RPMI8226 (cell line): Measurements from ENCODE around the gene NT5E.

Experiments used
- DNase-seq: peaks from one replicate; pipeline ENCODE4 v3.0.0-alpha.2; 2015

NT5E gene

DNA sequence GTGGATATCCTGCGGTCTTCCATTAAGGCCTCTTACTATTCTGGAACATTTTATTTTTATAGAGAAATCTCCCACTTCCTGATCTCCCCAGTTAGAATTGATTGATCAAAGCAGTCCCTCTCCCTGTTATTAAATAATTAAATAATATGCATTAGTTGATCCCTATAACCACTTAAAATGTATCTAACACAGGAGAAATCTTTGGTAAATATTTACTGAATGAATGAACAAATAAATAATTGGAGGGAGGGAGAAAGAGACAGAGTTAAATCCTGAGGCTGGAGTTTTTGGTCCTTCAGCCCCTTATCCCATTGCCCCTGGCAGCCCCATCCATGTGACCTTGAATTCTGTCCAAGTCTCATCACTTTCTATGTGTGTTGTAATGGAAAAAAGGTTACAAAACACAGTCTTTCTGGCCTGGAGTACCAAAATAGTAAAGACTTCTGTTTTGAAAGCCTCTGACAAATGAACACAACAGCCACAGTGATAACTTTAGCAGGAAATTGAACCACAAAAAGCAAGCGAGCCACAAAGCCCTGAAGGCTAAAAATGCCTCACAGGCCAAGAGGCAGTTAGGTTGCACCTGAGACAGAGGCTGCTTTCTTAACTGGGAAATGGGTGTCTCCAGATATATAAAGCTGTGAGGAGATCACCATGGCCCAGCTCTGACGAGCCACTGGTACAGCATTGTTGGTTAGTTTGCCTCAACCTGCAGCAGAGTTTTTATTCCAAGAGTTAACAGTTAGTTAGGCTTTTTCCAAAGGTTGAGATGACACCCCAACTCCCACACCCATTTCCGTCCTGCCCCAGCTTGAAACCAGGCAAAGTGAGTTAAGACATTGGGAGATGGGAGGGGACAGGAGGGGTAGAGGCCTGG, 11.3 kb downstream of the NT5E start:
- peak; percentile 78 for DNase-seq

DNA sequence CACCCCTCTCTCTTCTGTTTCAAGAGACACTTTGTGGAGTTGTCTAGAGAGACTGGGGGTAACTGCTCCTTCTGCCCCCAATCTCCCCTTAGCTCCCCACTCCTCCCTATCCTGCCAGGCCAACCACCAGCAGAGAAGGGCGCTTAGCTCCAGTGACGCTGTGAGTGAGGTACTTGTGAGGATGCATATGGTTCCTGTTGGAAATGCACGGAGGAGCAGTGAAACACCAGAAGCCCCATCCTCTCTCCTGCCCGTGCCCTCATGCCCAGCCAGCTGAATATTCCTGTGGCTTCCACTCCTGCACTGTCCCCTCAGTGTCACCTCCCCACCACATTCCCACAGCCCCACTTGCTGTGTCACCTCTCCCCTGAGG, 11.9 kb downstream of the NT5E start:
- no peak for DNase-seq

DNA sequence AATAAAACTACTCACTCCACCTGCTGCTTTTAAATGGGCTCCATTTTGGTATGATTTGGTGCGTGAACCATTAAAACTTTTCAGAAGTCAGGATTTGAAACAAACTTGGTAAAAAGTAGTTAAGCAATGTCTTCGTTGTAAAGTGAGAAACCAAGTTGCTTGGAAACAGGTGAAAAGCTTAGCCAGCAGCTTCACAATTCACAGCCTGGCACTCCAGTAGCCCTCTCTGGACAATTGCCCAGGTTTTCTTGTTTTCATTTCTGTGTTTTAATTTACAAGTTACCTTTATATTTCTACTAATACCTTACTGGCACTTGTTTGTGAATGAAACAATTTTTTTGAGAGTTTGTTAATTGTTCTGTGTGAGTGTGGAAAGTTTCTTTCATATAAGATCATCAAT, 12.8 kb downstream of the NT5E start:
- DNase-seq, result peak; percentile 81

DNA sequence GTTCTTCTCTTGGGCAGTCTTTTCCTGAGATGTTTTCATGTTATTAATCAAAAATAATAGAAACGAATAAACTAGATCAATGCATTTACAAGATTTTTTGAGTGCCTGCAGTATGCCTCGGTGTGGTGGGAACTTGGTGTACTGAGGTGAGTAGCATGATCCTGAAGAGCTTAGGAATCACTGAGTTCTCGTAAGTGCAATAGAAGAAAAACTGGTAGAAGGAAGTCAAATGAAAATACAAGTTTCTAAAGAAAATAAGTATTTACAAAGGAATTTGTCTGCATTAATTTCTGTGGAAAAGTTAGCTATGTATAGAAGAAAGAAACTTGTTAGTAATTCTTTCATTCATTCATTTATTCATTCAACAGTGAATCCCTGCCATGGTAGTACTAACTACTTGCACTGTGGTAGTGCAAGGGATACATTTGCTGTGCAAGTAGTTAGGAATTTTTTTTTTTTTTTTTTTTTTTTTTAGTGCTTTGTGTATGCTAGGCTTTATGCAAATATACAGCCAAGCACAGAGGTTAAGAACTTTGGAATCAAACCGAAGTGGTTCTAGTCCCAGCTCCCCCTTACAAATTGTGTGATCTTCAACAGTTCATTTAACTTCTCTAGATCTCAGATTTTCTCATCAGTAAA, 13.9 kb downstream of the NT5E start:
- no peak for DNase-seq

DNA sequence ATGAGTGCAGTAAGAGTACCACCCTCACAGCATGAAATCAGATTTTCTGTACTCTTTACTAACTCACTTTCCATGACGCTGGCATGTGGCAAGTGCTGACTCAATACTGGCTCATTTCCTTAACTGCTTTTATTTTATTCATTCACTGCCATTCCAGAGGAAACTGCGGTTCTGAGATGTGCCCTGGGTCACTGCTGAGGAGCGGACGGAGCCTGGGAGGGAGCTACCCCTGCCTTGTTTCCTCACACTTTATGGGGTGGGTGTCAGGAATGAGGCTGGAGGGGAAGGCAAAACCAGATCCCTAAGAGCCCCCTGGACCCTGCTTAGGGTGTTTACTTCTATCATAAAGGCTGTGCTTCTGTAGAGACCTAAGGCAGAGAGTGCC, 14.4 kb downstream of the NT5E start:
- DNase-seq, result no peak

DNA sequence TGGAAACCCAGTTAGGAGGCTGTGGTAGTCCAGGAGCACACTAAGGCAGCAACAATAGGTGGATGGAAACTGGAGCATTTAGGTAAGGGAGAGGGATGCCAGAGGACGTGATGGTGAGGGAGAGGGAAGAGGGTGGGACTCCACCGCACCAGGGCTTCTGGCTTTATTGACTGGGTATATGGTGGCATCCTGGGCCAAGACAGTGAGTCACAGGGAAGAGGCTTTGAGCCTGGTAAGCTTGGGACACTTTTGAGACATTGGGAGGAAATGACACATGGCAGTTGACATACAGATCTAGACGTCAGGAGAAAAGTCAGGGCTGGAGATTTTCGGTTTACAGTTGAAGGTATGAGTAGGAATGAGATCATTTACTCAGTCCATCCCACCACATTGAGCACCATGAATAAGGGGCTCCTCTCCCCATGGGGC, 14.9 kb downstream of the NT5E start:
- no peak for DNase-seq

DNA sequence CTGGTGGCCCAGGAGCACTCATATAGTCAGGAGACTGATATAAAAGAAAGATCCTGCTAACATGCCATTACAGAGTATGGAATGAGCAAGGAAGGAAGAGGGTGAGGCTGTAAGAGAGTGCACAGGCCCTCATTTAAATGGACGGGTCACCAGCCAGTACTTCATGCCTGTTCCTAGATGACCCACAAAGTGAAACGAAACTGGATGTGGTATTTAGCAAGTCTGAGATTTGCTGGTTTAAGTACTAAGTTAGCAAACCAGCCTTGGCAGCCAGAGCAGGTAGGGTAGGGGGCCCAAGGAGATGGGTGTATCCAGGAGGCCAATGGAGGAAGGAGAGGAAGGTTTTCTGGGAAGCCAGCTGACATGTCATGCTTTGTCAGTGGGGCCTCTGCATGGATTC, 15.9 kb downstream of the NT5E start:
- DNase-seq, result peak; percentile 42

DNA sequence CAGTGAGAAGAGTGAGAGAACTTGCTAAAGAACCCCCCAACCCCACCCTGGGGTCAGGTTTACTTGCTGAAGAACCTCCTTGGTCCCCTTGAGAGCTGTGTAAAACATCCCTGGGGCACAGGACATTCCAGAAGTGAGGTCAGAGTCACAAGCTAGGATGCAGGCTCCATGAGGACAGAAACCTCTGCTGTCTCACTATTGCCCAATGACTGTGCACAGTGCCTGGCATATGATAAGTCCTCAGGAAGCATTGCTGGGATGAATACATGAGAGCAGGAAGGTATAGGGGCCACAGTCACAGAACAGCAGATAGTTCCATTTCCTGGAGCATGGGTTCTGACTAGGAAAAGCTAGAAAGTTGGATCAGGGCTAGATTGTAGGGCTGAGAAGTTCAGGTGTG, 18.4 kb downstream of the NT5E start:
- no peak for DNase-seq

DNA sequence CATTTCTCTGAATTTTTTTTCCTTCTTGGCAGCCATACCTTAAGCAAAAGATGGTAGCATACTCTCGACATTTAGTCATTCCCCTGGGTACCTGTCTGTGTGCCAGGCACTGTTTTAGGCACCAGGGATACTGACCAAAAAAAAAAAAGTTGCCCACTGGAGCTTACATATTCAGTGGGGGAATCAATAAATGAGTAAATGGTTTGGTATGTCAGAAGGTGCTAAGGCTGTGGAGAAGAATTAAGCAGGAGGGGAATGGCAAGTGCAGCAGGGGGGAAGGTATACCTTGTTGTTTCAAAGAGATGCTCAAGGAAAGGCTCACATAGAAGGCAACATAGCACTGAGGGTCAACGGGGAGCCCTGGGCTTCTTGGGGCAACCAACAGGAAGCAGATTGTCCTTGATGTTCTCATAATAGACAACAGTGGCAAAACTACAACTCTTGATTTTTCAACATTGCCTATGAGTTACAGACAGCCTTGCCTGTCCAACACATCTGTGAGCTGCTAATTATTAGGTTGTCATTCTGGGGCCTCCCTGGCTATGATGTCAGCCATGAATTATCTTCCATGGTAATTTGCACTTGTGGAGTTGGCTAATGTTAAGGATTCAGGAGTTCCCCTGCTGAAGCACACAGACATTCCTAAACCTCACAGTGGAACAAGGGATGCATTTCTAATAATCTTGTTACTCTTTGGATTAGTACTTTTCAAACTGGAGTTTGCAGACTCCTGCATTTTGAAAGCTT, 19.6 kb downstream of the NT5E start:
- DNase-seq, result no peak

DNA sequence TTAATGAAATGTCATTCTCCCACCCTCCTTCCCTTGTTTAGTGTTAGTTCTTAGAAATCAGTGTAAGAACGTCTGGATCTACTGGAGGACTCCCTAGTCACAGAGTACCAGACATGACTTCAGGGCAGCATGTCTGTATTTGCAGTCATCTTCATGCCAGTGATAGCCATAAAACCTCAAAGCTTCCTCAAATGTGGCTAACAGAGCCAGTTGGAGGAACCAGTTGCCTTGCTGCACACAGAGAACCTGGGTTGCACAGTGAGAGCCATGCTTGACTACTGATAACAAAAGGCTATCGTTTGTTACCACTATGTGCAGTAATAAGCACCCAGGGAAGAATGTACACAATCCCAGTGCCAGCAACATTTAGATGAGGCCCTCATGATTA, 20.1 kb downstream of the NT5E start:
- no peak for DNase-seq

DNA sequence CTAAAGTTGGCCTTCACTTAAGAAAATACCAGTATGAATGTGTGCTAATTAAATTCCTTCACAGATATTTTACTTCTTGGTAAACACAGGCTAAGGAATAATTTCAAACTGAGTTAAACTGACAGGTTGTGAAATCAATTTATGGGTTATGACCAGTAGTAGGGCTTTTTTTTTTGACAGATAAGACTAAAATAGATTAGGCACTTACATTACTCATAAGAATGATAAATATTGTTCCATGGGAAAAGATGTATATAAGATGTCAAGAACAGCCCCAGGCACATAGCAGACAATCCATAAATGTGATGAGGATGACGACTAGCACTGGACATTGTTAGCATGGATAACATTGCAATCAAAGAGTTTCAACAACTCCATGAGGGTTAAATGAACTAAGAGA, 22.9 kb downstream of the NT5E start:
- no peak for DNase-seq

DNA sequence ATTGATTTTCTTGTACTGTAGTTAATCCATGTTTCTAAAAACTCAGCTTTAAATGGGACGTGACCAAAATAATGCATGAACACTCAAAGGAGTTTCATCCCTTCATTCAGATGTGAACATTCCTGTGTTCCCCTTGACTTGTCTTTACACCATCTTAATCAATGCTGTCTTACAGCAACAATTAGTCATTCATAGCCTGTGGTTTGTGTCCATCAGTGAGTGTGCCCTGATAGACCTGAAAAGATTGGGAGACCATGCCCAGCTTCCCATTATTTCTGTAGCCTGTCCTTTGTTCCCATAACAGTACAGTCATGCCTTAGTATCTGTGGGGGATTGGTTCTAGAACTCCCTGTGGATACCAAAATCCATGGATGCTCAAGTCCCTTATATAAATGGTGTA, 23.9 kb downstream of the NT5E start:
- DNase-seq, result no peak

DNA sequence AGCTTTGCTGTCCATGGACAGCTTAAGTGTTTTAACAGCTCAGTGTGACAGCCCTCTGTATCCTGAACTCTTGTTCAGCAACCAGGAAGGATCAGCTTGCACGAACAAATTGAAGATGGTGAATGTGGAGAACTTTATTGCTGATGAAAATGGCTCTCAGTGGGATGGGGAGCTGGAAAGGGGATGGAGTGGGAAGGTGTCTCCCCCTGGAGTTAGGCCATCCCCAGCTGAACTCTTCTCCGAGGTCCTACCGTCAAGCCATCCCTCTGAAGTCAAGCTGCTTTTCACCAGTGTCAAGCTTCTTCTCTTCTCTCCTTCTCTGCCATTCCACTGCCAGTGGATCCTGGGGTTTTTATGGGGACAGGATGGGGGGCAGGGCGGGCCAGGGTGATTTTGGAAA, 26.6 kb downstream of the NT5E start:
- no peak for DNase-seq

DNA sequence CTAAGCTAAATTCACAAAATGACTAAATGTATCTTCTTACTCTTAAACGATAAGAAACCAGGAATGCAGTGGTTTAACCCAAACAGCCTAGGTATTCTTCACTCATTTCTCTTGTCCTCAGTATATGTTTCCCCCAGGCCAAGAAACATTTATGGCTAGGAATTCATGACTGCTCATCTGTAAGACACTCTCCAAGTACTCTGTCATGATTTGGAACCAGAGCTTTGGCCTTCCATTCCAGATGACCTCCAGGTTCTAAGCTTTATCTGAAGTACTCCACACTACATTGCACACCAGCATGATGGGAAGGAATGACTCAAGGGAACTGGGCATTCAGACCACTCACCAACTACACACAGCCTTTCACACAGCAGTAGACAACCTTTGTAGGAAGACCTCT, 29.3 kb downstream of the NT5E start:
- no peak for DNase-seq

DNA sequence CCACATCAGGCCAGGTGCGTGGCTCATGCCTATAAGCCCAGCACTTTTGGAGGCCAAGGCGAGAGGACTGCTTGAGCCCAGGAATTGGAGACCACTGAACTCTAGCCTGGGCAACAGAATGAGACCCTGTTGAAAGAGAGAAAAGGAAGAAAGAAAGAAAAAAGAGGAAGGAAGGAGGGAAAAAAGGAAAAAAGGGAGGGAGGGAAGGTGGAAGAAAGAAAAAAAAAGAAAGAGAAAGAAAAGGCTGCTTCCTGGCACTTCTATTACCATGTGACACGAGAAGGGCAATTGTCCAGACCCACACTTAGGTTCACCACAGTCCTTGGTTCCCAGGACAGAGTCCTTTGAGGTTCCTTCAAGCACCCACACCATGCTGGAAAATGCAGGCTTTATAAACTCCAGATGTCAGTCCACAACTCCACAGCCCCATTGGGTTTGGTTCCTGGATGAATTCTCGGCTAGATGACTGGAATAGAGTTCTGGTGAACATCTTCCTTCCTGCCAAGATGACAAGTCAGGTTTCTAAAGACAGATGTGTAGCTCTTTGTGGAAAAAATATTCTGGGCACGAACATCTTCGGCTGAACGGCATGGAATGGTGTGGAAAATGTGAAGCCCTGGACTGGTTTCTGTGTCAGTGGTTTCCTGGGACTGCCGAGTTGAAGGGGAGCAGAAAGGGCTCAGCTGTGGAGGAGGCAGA, 32.5 kb downstream of the NT5E start:
- no peak for DNase-seq

DNA sequence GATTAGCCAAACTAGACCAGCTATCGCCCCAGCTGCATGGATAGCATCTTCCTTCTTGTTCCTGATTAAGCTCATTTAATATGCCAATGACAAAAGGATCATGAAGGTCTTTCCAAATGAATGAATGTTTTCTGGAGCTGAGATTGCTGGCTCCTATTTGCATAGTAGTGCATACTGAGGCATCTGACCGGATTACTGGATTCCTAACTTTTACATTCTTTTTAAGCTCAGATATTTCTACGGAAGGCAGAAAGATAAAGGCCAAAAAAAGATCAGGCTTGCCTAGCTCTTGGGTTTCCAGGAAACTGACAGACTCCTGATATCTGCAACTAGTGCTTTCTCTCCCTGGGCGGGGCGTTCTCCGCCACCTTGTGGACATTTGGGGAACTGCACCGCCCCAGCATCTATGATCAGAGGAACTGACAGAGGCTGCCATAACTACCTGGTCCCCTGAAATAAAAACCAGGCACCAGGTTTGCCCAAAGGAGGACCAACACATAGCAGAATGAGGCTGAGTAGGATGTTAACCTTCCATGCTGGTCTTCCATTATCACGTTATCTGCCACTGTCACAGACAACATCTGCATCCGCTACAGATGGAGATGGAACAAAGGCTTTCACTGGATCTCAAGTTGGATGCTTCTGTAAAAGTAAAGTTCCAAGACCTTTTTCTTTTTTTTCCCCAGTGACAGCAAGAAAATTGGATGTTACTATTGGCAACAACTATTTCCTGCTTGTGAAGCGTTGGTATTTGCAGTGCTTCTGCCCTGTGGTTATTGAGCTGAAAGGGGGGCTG, 33.2 kb downstream of the NT5E start:
- peak; percentile 78 for DNase-seq

DNA sequence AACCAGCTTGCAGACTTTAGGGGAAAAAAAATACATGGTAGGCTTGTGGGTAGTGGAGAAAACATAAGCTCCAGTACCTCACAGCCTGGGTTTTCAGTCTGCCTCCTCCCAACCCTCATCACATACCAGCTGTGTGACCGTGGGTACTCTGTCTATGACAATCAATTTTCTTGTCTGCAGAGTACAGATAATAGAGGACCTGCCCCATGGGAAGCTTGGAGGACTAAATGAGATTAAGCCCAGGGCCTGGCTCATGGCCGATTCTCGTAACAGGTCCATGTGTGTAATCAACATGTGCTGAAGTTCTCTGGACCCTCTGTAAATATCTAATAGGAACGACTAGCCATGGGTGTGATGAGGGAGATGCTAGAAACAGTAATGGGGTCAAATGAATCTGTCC, 34.0 kb downstream of the NT5E start:
- DNase-seq, result no peak

DNA sequence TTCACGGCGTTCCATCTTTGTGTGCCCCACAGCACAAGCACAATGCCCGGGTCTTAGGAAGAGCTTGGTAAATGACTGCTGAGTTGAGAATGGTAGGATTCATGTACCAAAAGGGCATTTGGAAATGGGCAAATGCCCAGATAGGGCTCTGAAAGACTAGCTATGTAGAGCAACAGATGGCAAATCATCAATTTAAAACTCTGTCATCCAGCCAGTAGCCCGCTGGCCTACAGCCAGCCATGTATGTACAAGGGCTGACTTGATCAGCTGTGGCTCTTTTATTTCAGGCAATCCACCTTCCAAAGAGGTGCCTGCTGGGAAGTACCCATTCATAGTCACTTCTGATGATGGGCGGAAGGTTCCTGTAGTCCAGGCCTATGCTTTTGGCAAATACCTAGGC, 35.1 kb downstream of the NT5E start:
- DNase-seq, result no peak

DNA sequence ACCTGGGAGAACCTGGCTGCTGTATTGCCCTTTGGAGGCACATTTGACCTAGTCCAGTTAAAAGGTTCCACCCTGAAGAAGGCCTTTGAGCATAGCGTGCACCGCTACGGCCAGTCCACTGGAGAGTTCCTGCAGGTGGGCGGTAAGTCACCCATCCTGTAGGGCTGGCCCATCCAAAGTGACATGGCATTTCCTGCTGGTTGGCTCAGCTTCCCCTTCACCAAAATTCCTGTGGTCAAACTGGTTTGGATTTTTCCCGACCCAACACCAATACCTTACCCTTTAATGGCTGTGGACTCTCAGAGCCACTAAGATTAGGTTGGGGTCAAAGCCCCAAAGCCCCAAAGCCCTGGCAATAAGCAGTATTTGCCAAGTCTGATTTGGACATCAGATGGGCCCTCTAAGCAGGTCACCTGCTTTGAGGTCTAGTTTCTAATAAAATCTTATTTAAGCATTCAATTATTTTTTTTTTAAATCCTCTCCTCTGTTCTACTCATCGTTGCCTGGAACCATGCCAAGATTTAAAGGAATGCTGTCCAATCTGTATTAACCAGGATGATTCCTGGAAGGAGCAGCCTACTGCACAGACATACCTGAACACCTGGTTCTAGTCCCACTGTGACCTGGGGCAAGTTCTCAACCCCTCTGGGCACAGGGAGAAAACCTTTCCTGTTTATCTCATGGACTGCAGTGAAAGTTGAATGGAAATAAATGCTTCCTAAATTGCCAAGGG, 40.8 kb downstream of the NT5E start:
- no peak for DNase-seq

DNA sequence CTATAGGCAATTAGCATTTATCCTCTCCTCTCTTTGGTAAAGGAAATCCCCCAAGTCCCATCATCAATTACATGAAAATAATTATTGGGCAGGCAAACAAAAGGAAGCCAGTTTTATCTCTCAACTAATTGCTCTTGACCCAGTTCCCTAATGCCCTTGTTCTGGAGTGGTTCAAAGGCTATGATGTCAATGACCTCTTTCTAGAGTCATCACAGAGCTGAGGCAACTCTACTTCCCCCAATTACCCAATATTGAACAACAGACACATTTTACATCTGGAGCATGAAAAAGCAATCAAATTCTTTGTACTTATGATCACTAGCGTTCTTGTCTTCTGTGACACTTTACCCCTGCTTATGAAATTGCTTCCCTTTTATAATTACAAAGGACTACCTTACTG, 43.5 kb downstream of the NT5E start:
- DNase-seq, result no peak
